Measurements from ENCODE around the gene LRRIQ1. TPM values are rescaled to one million over a fixed set of nuclear protein-coding genes. Genes with fewer than 3 reads are reported as not detected.
A peak's percentile ranks its signal among the peaks of the same experiment; 100 is the strongest.

Gene LRRIQ1
- total RNA-seq, 1 donor from 2014 or later: 0.22 TPM

- H3K27ac ChIP-seq (replicated peaks): no peak overlapping the region
- no peak for DNase-seq
- H3K27me3 ChIP-seq (ENCODE audit: low read depth): peaks cover 4% of the 10 kb centered on the region
- TF ChIP-seq CTCF (IDR thresholded peaks at IDR 0.05; ENCODE audit: borderline replicate concordance): peak; percentile 66
- no peaks in the 10 kb centered on the region for H3K36me3 ChIP-seq
- intact Hi-C loops (cut with micrococcal nuclease): loop anchor here (5.0 kb wide), 1 partner anchor 147 kb away; no protein-coding TSS in a partner anchor
- H3K4me3 ChIP-seq: no peak overlapping the region
- H3K9me3 ChIP-seq (replicated peaks): no peaks in the 10 kb centered on the region
- no peaks in the 10 kb centered on the region for H3K4me1 ChIP-seq
Observed at GRCh38 chr12:85029456-85029855, 6.7 kb upstream of the LRRIQ1 start.

GRCh38 chr12:85036733-85037132 is 582 bp downstream of the LRRIQ1 start:
- DNase-seq: no peak

GRCh38 chr12:85041395-85041794 is 5.2 kb downstream of the LRRIQ1 start:
- H3K9me3 ChIP-seq (replicated peaks): no peaks in the 10 kb centered on the region
- peaks cover 4% of the 10 kb centered on the region for H3K27me3 ChIP-seq (ENCODE audit: low read depth)
- intact Hi-C loops (cut with micrococcal nuclease): no loop called here
- no peak for DNase-seq
- H3K4me1 ChIP-seq: peaks cover 5% of the 10 kb centered on the region
- TF ChIP-seq CTCF (IDR thresholded peaks at IDR 0.05; ENCODE audit: borderline replicate concordance): no peak
- no peak overlapping the region for H3K27ac ChIP-seq (replicated peaks)
- H3K4me3 ChIP-seq: no peak overlapping the region
- H3K36me3 ChIP-seq: no peaks in the 10 kb centered on the region

More at GRCh38 chr12:85036733-85037132, 582 bp downstream of the LRRIQ1 start:
- intact Hi-C loops (cut with micrococcal nuclease): no loop called here
- Histone ChIP-seq H3K4me3 (peak overlapping the region; percentile 69), H3K4me1 (peaks cover 12% of the 10 kb centered on the region), H3K9me3 (replicated peaks) (no peaks in the 10 kb centered on the region), H3K27me3 (ENCODE audit: low read depth) (peaks cover 8% of the 10 kb centered on the region), H3K27ac (replicated peaks) (no peak overlapping the region), H3K36me3 (no peaks in the 10 kb centered on the region)
- no peak for TF ChIP-seq CTCF (IDR thresholded peaks at IDR 0.05; ENCODE audit: borderline replicate concordance)

- DNase-seq: no peak
- H3K36me3 ChIP-seq: no peaks in the 10 kb centered on the region
- intact Hi-C loops (cut with micrococcal nuclease): no loop called here
- no peaks in the 10 kb centered on the region for H3K4me1 ChIP-seq
- no peaks in the 10 kb centered on the region for H3K27me3 ChIP-seq (ENCODE audit: low read depth)
- H3K4me3 ChIP-seq: no peak overlapping the region
- no peak overlapping the region for H3K27ac ChIP-seq (replicated peaks)
- TF ChIP-seq CTCF (IDR thresholded peaks at IDR 0.05; ENCODE audit: borderline replicate concordance): no peak
- H3K9me3 ChIP-seq (replicated peaks): no peaks in the 10 kb centered on the region
Observed at GRCh38 chr12:85043829-85044228, 7.7 kb downstream of the LRRIQ1 start.

- Histone ChIP-seq H3K4me1 (no peaks in the 10 kb centered on the region), H3K36me3 (no peaks in the 10 kb centered on the region), H3K27me3 (ENCODE audit: low read depth) (no peaks in the 10 kb centered on the region), H3K27ac (replicated peaks) (no peak overlapping the region), H3K4me3 (no peak overlapping the region), H3K9me3 (replicated peaks) (no peaks in the 10 kb centered on the region)
- peak; percentile 75 for TF ChIP-seq CTCF (IDR thresholded peaks at IDR 0.05; ENCODE audit: borderline replicate concordance)
- intact Hi-C loops (cut with micrococcal nuclease): no loop called here
- no peak for DNase-seq
Observed at GRCh38 chr12:85057370-85057963, 21.3 kb downstream of the LRRIQ1 start.
